HepG2 (cell line): ENCODE data around the gene GMCL2. TPM values are rescaled to one million over a fixed set of nuclear protein-coding genes. Genes with fewer than 3 reads are reported as not detected.

Experiments
- ATAC-seq: fragments of 200-7000 bp; cut with Tn5 transposase; 3 replicates; pipeline ENCODE4 v1.9.1; 2020; ENCODE audit warnings: mild to moderate bottlenecking, moderate library complexity
- BruUV-seq: library from RNA; stranded (reverse); fragments of 400-500 nt; replicated peaks from 2 replicates; lab custom pipeline; 2021; lab: Mats Ljungman, UMichigan
- CTCF ChIA-PET: fragments of 300-600 bp; formaldehyde crosslinking; extraction: SDS; loops from one replicate; lab custom pipeline; 2021; ENCODE audit warnings: low total read pairs, inconsistent platforms, low intra/inter-chr PET ratio; lab: Yijun Ruan, JAX
- POLR2A ChIA-PET: fragments of 350-600 bp; sonication (Branson Sonifier 250); formaldehyde crosslinking; loops from one replicate; lab custom pipeline; 2020; ENCODE audit warnings: antibody characterized with exemption, inconsistent platforms; lab: Yijun Ruan, JAX
- DNase-seq: peaks from one replicate; pipeline ENCODE4 v3.0.0-alpha.2; 2015; ENCODE audit warnings: low spot score
- FAIRE-seq: peaks from 3 replicates; lab custom pipeline; 2011; peaks lifted over from hg19 to GRCh38; lab: Jason Lieb, UNC
- H2AFZ ChIP-seq: one replicate; pipeline ENCODE4 v1.6.1; 2011; ENCODE audit warnings: low read length, inconsistent platforms
- H3K27ac ChIP-seq: fragments of 300-600 bp; 3 replicates; pipeline ENCODE4 v1.8.0; 2011; ENCODE audit warnings: mixed run types, mild to moderate bottlenecking, mixed read lengths, low read length, inconsistent platforms; ENCODE audit not compliant: insufficient read depth; ENCODE audit errors: extremely low read length
- H3K27me3 ChIP-seq, 2 experiments: fragments of 200-600 bp in 1 of 2; 2 replicates in 1 of 2; 3 replicates in 1 of 2; pipeline versions ENCODE4 v1.6.0 to v1.8.0; 2011; ENCODE audit warnings: low read length in 2 of 2, mild to moderate bottlenecking in 2 of 2, moderate library complexity in 2 of 2, inconsistent platforms in 1 of 2; ENCODE audit not compliant: insufficient read depth in 2 of 2, control insufficient read depth in 1 of 2
- H3K36me3 ChIP-seq, 2 experiments: fragments of 200-600 bp in 1 of 2; replicated peaks in 1 of 2; 2 replicates in 1 of 2; 3 replicates in 1 of 2; pipeline versions ENCODE4 v1.5.1 to v1.8.0; 2011; ENCODE audit warnings: low read length in 2 of 2, inconsistent platforms in 1 of 2; ENCODE audit not compliant: insufficient read depth in 2 of 2, control insufficient read depth in 1 of 2
- H3K4me1 ChIP-seq: 2 replicates; pipeline ENCODE4 v1.5.1; 2012; ENCODE audit warnings: low read length, inconsistent platforms; ENCODE audit not compliant: insufficient read depth
- H3K4me2 ChIP-seq: 2 replicates; pipeline ENCODE4 v1.6.0; 2011; ENCODE audit warnings: low read depth, low read length, inconsistent platforms
- H3K4me3 ChIP-seq, 3 experiments: fragments of 200-600 bp in 1 of 3; sonication (generic), shearing (Covaris generic) in 1 of 3; replicated peaks in 1 of 3; 2 replicates each; pipeline ENCODE4 v1.5.1; 2011 to 2016; ENCODE audit warnings: low read length in 3 of 3, inconsistent platforms in 2 of 3, low read depth in 2 of 3, mild to moderate bottlenecking in 2 of 3, control low read depth in 1 of 3, mixed read lengths in 1 of 3; ENCODE audit not compliant: insufficient read depth in 1 of 3
- H3K79me2 ChIP-seq: one replicate; pipeline ENCODE4 v1.6.1; 2011; ENCODE audit warnings: low read length, inconsistent platforms; ENCODE audit not compliant: insufficient read depth
- H3K9ac ChIP-seq: 2 replicates; pipeline ENCODE4 v1.6.0; 2011; ENCODE audit warnings: mild to moderate bottlenecking, low read depth, low read length, inconsistent platforms; ENCODE audit not compliant: insufficient read depth
- H3K9me3 ChIP-seq: 2 replicates; pipeline ENCODE4 v1.5.1; 2012; ENCODE audit warnings: mild to moderate bottlenecking, low read length
- H4K20me1 ChIP-seq: 2 replicates; pipeline ENCODE4 v1.6.0; 2011; ENCODE audit warnings: inconsistent platforms, mild to moderate bottlenecking, low read length, moderate library complexity; ENCODE audit not compliant: insufficient read depth
- HNF1B ChIP-seq: sonication (generic); formaldehyde crosslinking; IDR thresholded peaks from 2 replicates; pipeline ENCODE4 v1.5.1; 2020; ENCODE audit warnings: mild to moderate bottlenecking, moderate library complexity, missing genetic modification reagents
- RARA ChIP-seq: IDR thresholded peaks from 2 replicates; pipeline ENCODE4 v1.6.1; 2016; ENCODE audit warnings: missing genetic modification reagents, missing compliant biosample characterization
- SAP130 ChIP-seq: IDR thresholded peaks from 2 replicates; pipeline ENCODE4 v1.6.1; 2016; ENCODE audit warnings: low read depth
- ZNF280B ChIP-seq: sonication (generic); formaldehyde crosslinking; IDR thresholded peaks from 2 replicates; pipeline ENCODE4 v1.5.0; 2020; ENCODE audit warnings: missing genetic modification reagents, mild to moderate bottlenecking, borderline replicate concordance
- ZNF468 ChIP-seq: sonication (generic); formaldehyde crosslinking; IDR thresholded peaks from 2 replicates; pipeline ENCODE4 v1.8.0; 2022; ENCODE audit warnings: mild to moderate bottlenecking, moderate library complexity, missing genetic modification reagents
- ZNF558 ChIP-seq: sonication (generic); formaldehyde crosslinking; IDR thresholded peaks from 2 replicates; pipeline ENCODE4 v1.9.0; 2022; ENCODE audit warnings: mild to moderate bottlenecking, missing genetic modification reagents, borderline replicate concordance
- WGBS: methylation state at CpG from one replicate; pipeline ENCODE4 v1.1.6; 2017; ENCODE audit warnings: low lambda C conversion rate; 5-methylcytosine and 5-hydroxymethylcytosine counted together
- in situ Hi-C: cut with HindIII; loops from 2 replicates; pipeline ENCODE4 v1.10.0; 2017; ENCODE audit warnings: low pct_unique_long_range_greater_than_20kb; ENCODE audit not compliant: extremely low pct_ligation_motif_present
- intact Hi-C: fragments of 100-400 bp; cut with micrococcal nuclease; formaldehyde crosslinking; loops from one replicate; pipeline ENCODE4 v1.10.0; 2022; ENCODE audit not compliant: unreplicated experiment
- polyA plus RNA-seq, 8 experiments: library from polyadenylated mRNA; depleted of rRNA in 3 of 8; stranded (reverse) in 7 of 8; unstranded in 1 of 8; fragments of >200 nt; fragmentation: Illumina TruSeq in 4 of 8; extraction: Trizol in 4 of 8; gene quantifications; 2 replicates each; pipeline versions ENCODE4 v1.2.1 to v1.2.3, GENCODE V29; 2011 to 2016; ENCODE audit warnings: low read depth in 4 of 8, missing spikeins in 1 of 8, mixed read lengths in 1 of 8; ENCODE audit not compliant: insufficient read depth in 1 of 8
- total RNA-seq, 5 experiments: library from RNA; depleted of rRNA; stranded (reverse); fragments of >200 nt; fragmentation: Illumina TruSeq; extraction: Trizol; gene quantifications; 2 replicates each; pipeline ENCODE4 v1.2.3, GENCODE V29; 2016; ENCODE audit warnings: low read depth in 1 of 5
- TF ChIP-seq, protein P1 (sequence below): sonication (generic); formaldehyde crosslinking; IDR thresholded peaks from 2 replicates; pipeline ENCODE4 v1.4.0; 2020; ENCODE audit warnings: missing genetic modification reagents
- TF ChIP-seq, protein P2 (sequence below): sonication (generic); formaldehyde crosslinking; IDR thresholded peaks from 2 replicates; pipeline ENCODE4 v1.4.0; 2020; ENCODE audit warnings: missing genetic modification reagents, borderline replicate concordance
- TF ChIP-seq, protein P3 (sequence below): sonication (generic); formaldehyde crosslinking; IDR thresholded peaks from 2 replicates; pipeline ENCODE4 v1.8.1; 2023; ENCODE audit warnings: missing genetic modification reagents, mild to moderate bottlenecking, borderline replicate concordance

Gene GMCL2
- total and polyA plus RNA-seq, 2 of the 13 experiments (the other 11 are each of a cell fraction or from before 2014, with no cell fraction given), result 0.03 TPM; not detected in 1

- TF ChIP-seq, protein P1, sequence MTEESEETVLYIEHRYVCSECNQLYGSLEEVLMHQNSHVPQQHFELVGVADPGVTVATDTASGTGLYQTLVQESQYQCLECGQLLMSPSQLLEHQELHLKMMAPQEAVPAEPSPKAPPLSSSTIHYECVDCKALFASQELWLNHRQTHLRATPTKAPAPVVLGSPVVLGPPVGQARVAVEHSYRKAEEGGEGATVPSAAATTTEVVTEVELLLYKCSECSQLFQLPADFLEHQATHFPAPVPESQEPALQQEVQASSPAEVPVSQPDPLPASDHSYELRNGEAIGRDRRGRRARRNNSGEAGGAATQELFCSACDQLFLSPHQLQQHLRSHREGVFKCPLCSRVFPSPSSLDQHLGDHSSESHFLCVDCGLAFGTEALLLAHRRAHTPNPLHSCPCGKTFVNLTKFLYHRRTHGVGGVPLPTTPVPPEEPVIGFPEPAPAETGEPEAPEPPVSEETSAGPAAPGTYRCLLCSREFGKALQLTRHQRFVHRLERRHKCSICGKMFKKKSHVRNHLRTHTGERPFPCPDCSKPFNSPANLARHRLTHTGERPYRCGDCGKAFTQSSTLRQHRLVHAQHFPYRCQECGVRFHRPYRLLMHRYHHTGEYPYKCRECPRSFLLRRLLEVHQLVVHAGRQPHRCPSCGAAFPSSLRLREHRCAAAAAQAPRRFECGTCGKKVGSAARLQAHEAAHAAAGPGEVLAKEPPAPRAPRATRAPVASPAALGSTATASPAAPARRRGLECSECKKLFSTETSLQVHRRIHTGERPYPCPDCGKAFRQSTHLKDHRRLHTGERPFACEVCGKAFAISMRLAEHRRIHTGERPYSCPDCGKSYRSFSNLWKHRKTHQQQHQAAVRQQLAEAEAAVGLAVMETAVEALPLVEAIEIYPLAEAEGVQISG, result no peak
- peak; percentile 46 for TF ChIP-seq RARA (CRISPR knock-in tag)
- TF ChIP-seq, protein P2, sequence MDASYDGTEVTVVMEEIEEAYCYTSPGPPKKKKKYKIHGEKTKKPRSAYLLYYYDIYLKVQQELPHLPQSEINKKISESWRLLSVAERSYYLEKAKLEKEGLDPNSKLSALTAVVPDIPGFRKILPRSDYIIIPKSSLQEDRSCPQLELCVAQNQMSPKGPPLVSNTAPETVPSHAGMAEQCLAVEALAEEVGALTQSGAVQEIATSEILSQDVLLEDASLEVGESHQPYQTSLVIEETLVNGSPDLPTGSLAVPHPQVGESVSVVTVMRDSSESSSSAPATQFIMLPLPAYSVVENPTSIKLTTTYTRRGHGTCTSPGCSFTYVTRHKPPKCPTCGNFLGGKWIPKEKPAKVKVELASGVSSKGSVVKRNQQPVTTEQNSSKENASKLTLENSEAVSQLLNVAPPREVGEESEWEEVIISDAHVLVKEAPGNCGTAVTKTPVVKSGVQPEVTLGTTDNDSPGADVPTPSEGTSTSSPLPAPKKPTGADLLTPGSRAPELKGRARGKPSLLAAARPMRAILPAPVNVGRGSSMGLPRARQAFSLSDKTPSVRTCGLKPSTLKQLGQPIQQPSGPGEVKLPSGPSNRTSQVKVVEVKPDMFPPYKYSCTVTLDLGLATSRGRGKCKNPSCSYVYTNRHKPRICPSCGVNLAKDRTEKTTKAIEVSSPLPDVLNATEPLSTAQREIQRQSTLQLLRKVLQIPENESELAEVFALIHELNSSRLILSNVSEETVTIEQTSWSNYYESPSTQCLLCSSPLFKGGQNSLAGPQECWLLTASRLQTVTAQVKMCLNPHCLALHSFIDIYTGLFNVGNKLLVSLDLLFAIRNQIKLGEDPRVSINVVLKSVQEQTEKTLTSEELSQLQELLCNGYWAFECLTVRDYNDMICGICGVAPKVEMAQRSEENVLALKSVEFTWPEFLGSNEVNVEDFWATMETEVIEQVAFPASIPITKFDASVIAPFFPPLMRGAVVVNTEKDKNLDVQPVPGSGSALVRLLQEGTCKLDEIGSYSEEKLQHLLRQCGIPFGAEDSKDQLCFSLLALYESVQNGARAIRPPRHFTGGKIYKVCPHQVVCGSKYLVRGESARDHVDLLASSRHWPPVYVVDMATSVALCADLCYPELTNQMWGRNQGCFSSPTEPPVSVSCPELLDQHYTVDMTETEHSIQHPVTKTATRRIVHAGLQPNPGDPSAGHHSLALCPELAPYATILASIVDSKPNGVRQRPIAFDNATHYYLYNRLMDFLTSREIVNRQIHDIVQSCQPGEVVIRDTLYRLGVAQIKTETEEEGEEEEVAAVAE (CRISPR knock-in tag), result 0 out of 2 replicates have a peak, but pooled peaks have one; percentile 16
- TF ChIP-seq, all 625 proteins: peak for 2
Observed at GRCh38 chr5:178201927-178202235, 14.7 kb upstream of the GMCL2 start (continued).

- peaks cover 21% of the 10 kb centered on the region for H3K4me1 ChIP-seq
- TF ChIP-seq HNF1B (CRISPR knock-in tag) (no peak), ZNF558 (CRISPR knock-in tag) (no peak), ZNF280B (no peak), ZNF468 (CRISPR knock-in tag) (no peak), SAP130 (CRISPR knock-in tag) (no peak)
- TF ChIP-seq, protein P3, sequence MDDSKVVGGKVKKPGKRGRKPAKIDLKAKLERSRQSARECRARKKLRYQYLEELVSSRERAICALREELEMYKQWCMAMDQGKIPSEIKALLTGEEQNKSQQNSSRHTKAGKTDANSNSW (CRISPR knock-in tag), result no peak
Observed at GRCh38 chr5:178201221-178201926, 14.2 kb upstream of the GMCL2 start.

More at GRCh38 chr5:178201221-178201926, 14.2 kb upstream of the GMCL2 start:
- BruUV-seq, result no TSS peak
- H3K79me2 ChIP-seq, result peaks cover 19% of the 10 kb centered on the region
- no peak overlapping the region for H3K9ac ChIP-seq
- ChIA-PET POLR2A (no interaction called here), CTCF (no interaction called here)
- H3K4me3 ChIP-seq, result no peak overlapping the region
- peaks cover 0 to 7% of the 10 kb centered on the region in 2 experiments; a peak in 1 of 5 replicates for H3K27me3 ChIP-seq
- ATAC-seq, result no peak
- no peak overlapping the region for H2AFZ ChIP-seq
- no peak for FAIRE-seq
- H4K20me1 ChIP-seq, result peaks cover 12% of the 10 kb centered on the region
- WGBS, result 68% methylated on average over 14 of the region's 14 CpGs
- no peak overlapping the region for H3K27ac ChIP-seq
- intact Hi-C loops, result no loop called here
- in situ Hi-C loops, result no loop called here
- peaks cover 0 to 4% of the 10 kb centered on the region in 2 experiments; a peak in 2 of 5 replicates for H3K36me3 ChIP-seq
- H3K9me3 ChIP-seq, result no peaks in the 10 kb centered on the region
- peak overlapping the region; percentile 42; the same call in 1 of the 2 replicates for H3K4me2 ChIP-seq
- DNase-seq, result no peak
